ENCODE results near the gene ACOX3. TPM values are rescaled to one million over a fixed set of nuclear protein-coding genes. Genes with fewer than 3 reads are reported as not detected.
"Not testable (repeated sequence)": the region's sequence is repeated elsewhere in the genome, so short reads cannot be mapped to it uniquely, and the experiment has no call there.

Gene ACOX3
- total RNA-seq, 1 experiment from 2014 or later, result 20.0 TPM

GRCh38 chr4:8386131-8386530 is 54.4 kb downstream of the ACOX3 start:
- DNase-seq; H3K27ac ChIP-seq; H3K27me3 ChIP-seq; H3K9me3 ChIP-seq (replicated peaks); H3K4me3 ChIP-seq: not testable (repeated sequence)
- H3K4me1 ChIP-seq, result peaks cover 38% of the 10 kb centered on the region
- peaks cover 15% of the 10 kb centered on the region; the same call in 1 of the 2 replicates for H3K36me3 ChIP-seq

- H3K4me1 ChIP-seq, result peaks cover 33% of the 10 kb centered on the region
- no peaks in the 10 kb centered on the region for H3K9me3 ChIP-seq (replicated peaks)
- peaks cover 15% of the 10 kb centered on the region; the same call in 1 of the 2 replicates for H3K36me3 ChIP-seq
- H3K27me3 ChIP-seq, result no peaks in the 10 kb centered on the region
- DNase-seq, result no peak
- no peak overlapping the region for H3K27ac ChIP-seq
- no peak overlapping the region for H3K4me3 ChIP-seq
Observed at GRCh38 chr4:8385611-8386010, 54.9 kb downstream of the ACOX3 start.

- Histone ChIP-seq H3K4me1 (peaks cover 29% of the 10 kb centered on the region), H3K27ac (peak overlapping the region; percentile 52; the same call in 1 of the 2 replicates), H3K27me3 (no peaks in the 10 kb centered on the region), H3K9me3 (replicated peaks) (no peaks in the 10 kb centered on the region), H3K36me3 (peaks cover 15% of the 10 kb centered on the region; the same call in 1 of the 2 replicates), H3K4me3 (no peak overlapping the region)
- no peak for DNase-seq
Observed at GRCh38 chr4:8385106-8385505, 55.4 kb downstream of the ACOX3 start.

DNA sequence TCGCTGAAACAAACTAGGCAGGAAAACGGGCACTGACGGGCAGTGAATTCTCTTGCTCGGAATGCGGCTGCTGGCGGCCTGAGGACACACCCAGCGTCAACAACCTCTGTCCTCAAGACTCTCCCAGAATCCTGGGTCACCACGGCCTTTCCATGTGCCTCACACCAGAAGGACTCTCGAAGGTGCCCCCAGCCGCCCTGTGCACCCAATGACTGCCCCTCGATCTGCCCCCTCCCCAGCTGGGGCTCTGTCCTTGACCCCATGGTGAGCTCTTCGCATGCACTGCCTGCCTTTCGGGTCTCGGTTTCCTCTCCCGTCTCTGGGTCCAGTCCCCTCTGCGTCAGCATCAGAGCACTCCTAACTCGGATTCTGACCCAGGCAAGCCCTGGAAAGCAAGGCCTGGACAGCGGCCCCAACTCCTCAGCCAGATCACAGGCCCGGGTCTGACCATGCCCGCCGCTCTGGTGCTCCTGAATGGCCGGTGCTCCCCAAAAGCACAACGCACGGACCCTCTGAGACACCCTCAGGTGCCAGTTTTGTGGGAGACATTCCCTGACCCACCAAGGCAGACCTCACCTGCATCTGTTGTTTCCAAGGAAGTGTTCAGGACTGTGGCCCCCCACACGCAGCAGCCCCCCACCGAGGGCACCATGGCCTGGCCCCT is 56.0 kb downstream of the ACOX3 start:
- H3K4me3 ChIP-seq, result no peak overlapping the region
- peak overlapping the region; percentile 52 for H3K27ac ChIP-seq
- H3K27me3 ChIP-seq, result no peaks in the 10 kb centered on the region
- H3K9me3 ChIP-seq (replicated peaks), result no peaks in the 10 kb centered on the region
- H3K4me1 ChIP-seq, result peaks cover 29% of the 10 kb centered on the region
- peaks cover 15% of the 10 kb centered on the region; the same call in 1 of the 2 replicates for H3K36me3 ChIP-seq
- DNase-seq, result no peak

DNA sequence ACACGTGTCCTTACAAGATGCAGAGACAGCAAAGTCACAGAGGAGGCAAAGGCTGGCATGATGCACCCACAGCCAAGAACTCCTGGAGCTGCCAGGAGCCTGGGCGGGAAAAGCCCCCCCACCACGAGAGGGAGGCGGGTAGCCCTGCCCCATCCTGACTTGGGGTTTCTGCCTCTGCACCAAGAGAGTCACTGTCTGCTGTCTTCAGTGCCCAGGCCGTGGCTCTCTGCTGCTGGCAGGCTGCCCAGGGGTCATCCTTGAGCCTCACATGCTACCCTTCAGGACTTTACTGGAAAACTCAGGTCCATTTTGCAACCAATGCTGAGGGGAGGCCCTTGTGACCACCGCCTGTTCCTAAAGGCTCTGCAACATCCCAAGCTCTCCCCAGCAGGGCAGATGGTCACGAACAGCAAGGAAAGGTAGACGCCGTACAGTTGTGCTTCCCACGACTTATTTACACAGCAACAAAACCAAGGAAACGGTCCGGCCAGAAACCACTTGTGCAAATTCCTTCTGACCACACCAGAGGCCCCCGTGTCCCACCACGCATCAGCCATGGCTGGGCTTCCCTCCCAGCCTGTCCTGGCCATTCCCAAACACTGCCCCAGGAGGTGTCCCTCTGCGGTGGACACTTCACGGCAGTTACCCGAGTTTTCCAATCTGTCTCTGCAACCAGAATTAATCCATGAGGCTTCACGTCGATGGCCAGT is 56.9 kb downstream of the ACOX3 start:
- H3K36me3 ChIP-seq, result peaks cover 15% of the 10 kb centered on the region; the same call in 1 of the 2 replicates
- DNase-seq, result peak; percentile 88 to 89

DNA sequence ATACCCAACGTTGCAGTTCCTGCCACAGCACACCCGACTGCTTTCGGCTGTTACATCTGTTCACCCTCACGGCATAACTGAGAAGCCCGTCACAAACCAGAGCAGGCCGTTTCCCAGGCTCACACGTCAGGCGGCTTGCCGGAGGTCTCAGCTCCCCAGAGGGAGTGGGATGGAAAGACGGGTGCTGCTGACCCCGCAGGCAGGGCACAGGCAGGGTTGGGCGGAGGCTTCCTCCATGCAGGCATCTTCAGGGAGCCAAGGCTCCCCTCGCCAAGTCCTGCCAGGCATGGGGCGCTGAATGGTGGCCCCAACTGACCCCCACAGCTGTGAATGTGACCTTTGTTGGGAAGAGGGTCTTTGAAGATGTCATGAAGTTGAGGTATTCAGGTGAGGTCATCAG is 57.5 kb downstream of the ACOX3 start:
- Histone ChIP-seq H3K9me3 (replicated peaks) (no peaks in the 10 kb centered on the region), H3K27me3 (no peaks in the 10 kb centered on the region), H3K36me3 (peaks cover 15% of the 10 kb centered on the region; the same call in 1 of the 2 replicates), H3K4me1 (peaks cover 29% of the 10 kb centered on the region), H3K27ac (peak overlapping the region; percentile 52), H3K4me3 (no peak overlapping the region)
- DNase-seq, result no peak

More for the DNA sequence above, 56.9 kb downstream of the ACOX3 start:
- H3K27me3 ChIP-seq, result no peaks in the 10 kb centered on the region
- no peak overlapping the region for H3K4me3 ChIP-seq
- H3K27ac ChIP-seq, result peak overlapping the region; percentile 52
- peaks cover 29% of the 10 kb centered on the region for H3K4me1 ChIP-seq
- H3K9me3 ChIP-seq (replicated peaks), result no peaks in the 10 kb centered on the region

GRCh38 chr4:8381814-8382581 is 58.5 kb downstream of the ACOX3 start:
- H3K4me3 ChIP-seq, result no peak overlapping the region
- H3K27ac ChIP-seq, result no peak overlapping the region
- H3K4me1 ChIP-seq, result peaks cover 29% of the 10 kb centered on the region
- H3K36me3 ChIP-seq, result peaks cover 14% of the 10 kb centered on the region; the same call in 1 of the 2 replicates
- no peaks in the 10 kb centered on the region for H3K9me3 ChIP-seq (replicated peaks)
- no peaks in the 10 kb centered on the region for H3K27me3 ChIP-seq
- DNase-seq, result no peak

DNA sequence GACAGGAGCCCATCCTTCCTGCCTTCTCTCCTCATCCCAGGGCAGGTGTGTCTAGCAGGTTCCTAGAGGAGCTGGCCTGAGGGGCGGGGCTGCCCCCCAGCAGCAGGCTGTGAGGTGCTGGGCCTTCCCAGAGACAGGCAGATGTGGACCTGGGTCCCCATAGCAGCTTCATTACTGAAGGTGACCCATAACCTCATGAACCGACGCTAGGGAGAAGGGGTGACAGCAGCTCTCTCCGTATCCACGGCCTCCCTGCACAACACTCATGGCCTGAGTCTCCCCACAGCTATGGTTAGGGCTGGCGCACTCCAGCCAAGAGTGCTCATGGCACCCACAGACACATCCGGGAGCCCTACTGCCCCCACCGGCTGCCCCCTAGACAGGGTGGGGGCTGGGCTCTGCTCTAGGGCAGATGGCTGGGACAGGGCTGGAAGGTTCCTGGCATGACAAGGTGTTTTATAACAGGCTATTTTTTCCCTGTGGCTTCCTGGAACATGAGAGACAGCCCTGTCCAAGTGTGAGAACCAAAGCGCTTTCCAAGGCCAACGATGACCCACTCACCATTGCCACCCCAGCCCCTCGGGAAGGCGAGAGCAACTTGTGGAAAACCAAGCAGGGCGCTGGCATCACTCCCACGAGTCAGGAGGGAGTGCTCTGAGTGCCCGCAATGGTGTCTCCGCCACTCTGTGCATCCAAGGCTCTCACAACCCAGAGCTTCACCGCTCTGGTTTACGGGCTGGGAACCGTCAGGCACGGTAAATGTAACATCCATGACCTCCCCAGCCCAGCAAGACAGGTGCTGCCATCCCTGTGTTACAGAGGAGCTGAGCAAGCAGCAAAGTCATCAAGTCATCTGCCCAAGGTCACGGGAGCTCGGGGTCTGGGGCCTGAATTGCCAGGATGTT is 59.8 kb downstream of the ACOX3 start:
- H3K36me3 ChIP-seq, result peaks cover 5% of the 10 kb centered on the region; the same call in 1 of the 2 replicates
- no peaks in the 10 kb centered on the region for H3K27me3 ChIP-seq
- no peak overlapping the region for H3K27ac ChIP-seq
- H3K9me3 ChIP-seq (replicated peaks), result no peaks in the 10 kb centered on the region
- no peak overlapping the region for H3K4me3 ChIP-seq
- H3K4me1 ChIP-seq, result peaks cover 29% of the 10 kb centered on the region
- DNase-seq, result no peak

- Histone ChIP-seq H3K27me3 (no peaks in the 10 kb centered on the region), H3K9me3 (replicated peaks) (no peaks in the 10 kb centered on the region), H3K36me3 (no peaks in the 10 kb centered on the region; the same call in 1 of the 2 replicates), H3K4me1 (peaks cover 22% of the 10 kb centered on the region), H3K4me3 (no peak overlapping the region), H3K27ac (no peak overlapping the region)
- DNase-seq, result no peak
Observed at GRCh38 chr4:8379771-8380170, 60.8 kb downstream of the ACOX3 start.

DNA sequence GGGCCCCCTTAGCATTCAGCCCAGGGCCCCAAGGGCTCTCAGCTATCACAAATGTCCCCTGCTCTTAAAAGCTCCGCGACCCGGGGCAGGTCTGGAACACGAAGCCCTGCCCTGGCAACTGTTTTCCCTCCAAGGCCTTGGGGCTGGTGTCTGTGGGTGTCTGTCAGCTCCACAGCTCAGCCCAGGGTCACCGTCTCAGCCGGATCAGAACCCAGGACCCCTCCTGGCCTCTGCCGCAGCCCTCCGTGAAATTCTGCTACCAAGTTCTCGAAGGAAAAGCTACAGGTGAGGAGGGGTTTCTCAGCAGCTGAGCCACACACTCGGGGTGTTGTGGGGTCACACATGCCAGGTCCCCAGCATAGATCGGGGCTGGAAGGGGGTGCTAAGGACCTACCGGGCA is 61.2 kb downstream of the ACOX3 start:
- Histone ChIP-seq H3K9me3 (replicated peaks) (no peaks in the 10 kb centered on the region), H3K27ac (no peak overlapping the region), H3K36me3 (no peaks in the 10 kb centered on the region; the same call in 1 of the 2 replicates), H3K27me3 (no peaks in the 10 kb centered on the region), H3K4me3 (no peak overlapping the region), H3K4me1 (peaks cover 17% of the 10 kb centered on the region)
- no peak for DNase-seq

DNA sequence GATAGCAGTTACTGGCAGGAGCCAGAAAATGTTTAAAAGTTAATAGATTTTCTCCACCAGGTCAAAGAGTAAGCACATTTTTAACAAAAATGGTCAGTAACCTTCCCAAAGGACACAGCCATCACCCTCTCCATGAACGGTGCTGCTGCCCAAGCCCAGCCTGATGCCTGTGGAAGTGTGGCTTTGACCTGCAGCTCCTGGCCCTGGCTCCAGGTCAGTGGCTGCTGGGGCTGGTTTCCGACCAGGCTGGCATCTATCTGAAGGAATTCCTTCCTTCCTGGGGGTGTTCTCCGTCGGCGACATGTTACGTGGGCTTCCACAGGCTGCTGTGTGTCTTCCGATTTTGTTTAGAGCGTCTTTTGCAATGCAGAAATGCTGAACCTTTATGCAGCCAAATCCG is 61.7 kb downstream of the ACOX3 start:
- H3K9me3 ChIP-seq (replicated peaks), result no peaks in the 10 kb centered on the region
- H3K27me3 ChIP-seq, result no peaks in the 10 kb centered on the region
- H3K36me3 ChIP-seq, result no peaks in the 10 kb centered on the region; the same call in 1 of the 2 replicates
- no peak overlapping the region for H3K4me3 ChIP-seq
- DNase-seq, result no peak
- H3K4me1 ChIP-seq, result peaks cover 12% of the 10 kb centered on the region
- H3K27ac ChIP-seq, result no peak overlapping the region

DNA sequence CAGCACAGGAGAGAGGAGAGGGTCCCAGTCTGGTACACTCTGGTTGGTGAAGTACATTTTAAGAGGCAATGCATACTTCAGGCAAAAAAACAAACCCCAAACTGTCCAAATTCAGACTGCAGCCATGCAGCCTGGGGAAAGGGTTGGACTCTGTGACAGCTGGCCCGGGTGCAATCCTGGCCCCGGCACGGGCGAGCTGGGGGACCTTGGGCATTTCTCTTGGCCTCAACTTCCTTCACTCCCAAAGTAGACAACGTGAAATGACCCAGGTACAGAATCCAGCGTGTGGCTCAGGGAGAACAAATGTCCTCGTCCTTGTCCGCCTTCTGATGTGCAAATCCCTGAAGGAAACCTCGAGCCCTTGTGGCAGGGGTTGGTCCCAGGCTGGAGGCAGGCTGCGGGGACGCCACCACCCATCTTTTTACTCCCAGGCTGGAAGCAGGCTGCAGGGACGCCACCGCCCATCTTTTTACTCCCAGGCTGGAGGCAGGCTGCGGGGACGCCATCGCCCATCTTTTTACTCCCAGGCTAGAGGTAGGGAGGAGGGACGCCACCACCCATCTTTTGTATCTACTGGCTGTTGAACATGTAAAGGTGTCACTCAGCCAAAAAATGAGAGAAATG is 62.3 kb downstream of the ACOX3 start:
- no peak for DNase-seq
- no peak overlapping the region for H3K27ac ChIP-seq
- H3K9me3 ChIP-seq (replicated peaks), result no peaks in the 10 kb centered on the region
- H3K36me3 ChIP-seq, result no peaks in the 10 kb centered on the region; the same call in 1 of the 2 replicates
- H3K4me3 ChIP-seq, result no peak overlapping the region
- peaks cover 6% of the 10 kb centered on the region for H3K4me1 ChIP-seq
- no peaks in the 10 kb centered on the region for H3K27me3 ChIP-seq

GRCh38 chr4:8377103-8378075 is 63.1 kb downstream of the ACOX3 start:
- Histone ChIP-seq H3K4me1 (peaks cover 3% of the 10 kb centered on the region; the same call in 1 of the 2 replicates), H3K27ac (no peak overlapping the region), H3K36me3 (no peaks in the 10 kb centered on the region; the same call in 1 of the 2 replicates), H3K27me3 (no peaks in the 10 kb centered on the region), H3K4me3 (no peak overlapping the region), H3K9me3 (replicated peaks) (no peaks in the 10 kb centered on the region)
- DNase-seq, result no peak

All from SJCRH30 (cell line).